Trophoblast cell (in vitro differentiated cells and primary cell): ENCODE results near the gene NBAS.

Source experiments
- DNase-seq, 2 donors: peaks; one replicate each; pipeline ENCODE4 v3.0.0-alpha.2; 2016
- H2AFZ ChIP-seq: 2 replicates; pipeline ENCODE4 v1.6.1; 2013; ENCODE audit warnings: low read length, moderate library complexity, mild to moderate bottlenecking; ENCODE audit not compliant: insufficient read depth, poor library complexity
- H2AK5ac ChIP-seq: 2 replicates; pipeline ENCODE4 v1.6.1; 2013; ENCODE audit warnings: mild to moderate bottlenecking, low read length
- H2BK120ac ChIP-seq: 2 replicates; pipeline ENCODE4 v1.6.1; 2013; ENCODE audit warnings: low read length, mild to moderate bottlenecking, moderate library complexity; ENCODE audit not compliant: insufficient read depth, poor library complexity
- H2BK12ac ChIP-seq: 2 replicates; pipeline ENCODE4 v1.6.1; 2013; ENCODE audit warnings: mild to moderate bottlenecking, low read length, moderate library complexity
- H2BK5ac ChIP-seq: 2 replicates; pipeline ENCODE4 v1.6.1; 2013; ENCODE audit warnings: low read length, low read depth, moderate library complexity, mild to moderate bottlenecking; ENCODE audit not compliant: poor library complexity
- H3K14ac ChIP-seq: 2 replicates; pipeline ENCODE4 v1.6.1; 2013; ENCODE audit warnings: mild to moderate bottlenecking, low read length
- H3K18ac ChIP-seq: 2 replicates; pipeline ENCODE4 v1.6.1; 2013; ENCODE audit warnings: mild to moderate bottlenecking, low read length
- H3K23ac ChIP-seq: 2 replicates; pipeline ENCODE4 v1.6.1; 2013; ENCODE audit warnings: low read length
- H3K27ac ChIP-seq: 2 replicates; pipeline ENCODE4 v1.5.1; 2013; ENCODE audit warnings: low read depth, mild to moderate bottlenecking, inconsistent platforms, low read length, moderate library complexity
- H3K27me3 ChIP-seq: 2 replicates; pipeline ENCODE4 v1.6.1; 2013; ENCODE audit warnings: inconsistent platforms, mild to moderate bottlenecking, low read length, moderate library complexity; ENCODE audit not compliant: insufficient read depth
- H3K36me3 ChIP-seq, 2 experiments: 1 replicate in 1 of 2; 2 replicates in 1 of 2; pipeline ENCODE4 v1.6.1; 2013; ENCODE audit warnings: low read length in 2 of 2, mild to moderate bottlenecking in 2 of 2, moderate library complexity in 1 of 2; ENCODE audit not compliant: insufficient read depth in 2 of 2, control insufficient read depth in 1 of 2
- H3K4ac ChIP-seq: 2 replicates; pipeline ENCODE4 v1.6.1; 2013; ENCODE audit warnings: low read depth, mild to moderate bottlenecking, low read length, moderate library complexity
- H3K4me1 ChIP-seq, 2 experiments: 1 replicate in 1 of 2; 2 replicates in 1 of 2; pipeline ENCODE4 v1.6.1; 2013; ENCODE audit warnings: low read length in 2 of 2, mild to moderate bottlenecking in 2 of 2, moderate library complexity in 1 of 2; ENCODE audit not compliant: insufficient read depth in 2 of 2, control insufficient read depth in 1 of 2
- H3K4me2 ChIP-seq: 2 replicates; pipeline ENCODE4 v1.6.1; 2013; ENCODE audit warnings: inconsistent platforms, mild to moderate bottlenecking, low read length, moderate library complexity
- H3K4me3 ChIP-seq: 2 replicates; pipeline ENCODE4 v1.5.1; 2013; ENCODE audit warnings: mild to moderate bottlenecking, low read depth, low read length, inconsistent platforms
- H3K79me1 ChIP-seq: one replicate; pipeline ENCODE4 v1.6.1; 2013; ENCODE audit warnings: low read length
- H3K79me2 ChIP-seq: 2 replicates; pipeline ENCODE4 v1.6.1; 2013; ENCODE audit warnings: low read length, mild to moderate bottlenecking; ENCODE audit not compliant: control insufficient read depth, insufficient read depth, poor library complexity
- H3K9ac ChIP-seq: 2 replicates; pipeline ENCODE4 v1.6.1; 2013; ENCODE audit warnings: mild to moderate bottlenecking, low read length
- H3K9me3 ChIP-seq: 2 replicates; pipeline ENCODE4 v1.6.1; 2013; ENCODE audit warnings: low read depth, mild to moderate bottlenecking, control low read depth, inconsistent platforms, low read length; ENCODE audit not compliant: insufficient read depth
- H4K12ac ChIP-seq: 2 replicates; pipeline ENCODE4 v1.6.1; 2013; ENCODE audit warnings: low read depth, mild to moderate bottlenecking, low read length, moderate library complexity
- H4K8ac ChIP-seq: 2 replicates; pipeline ENCODE4 v1.6.1; 2013; ENCODE audit warnings: low read depth, mild to moderate bottlenecking, low read length, moderate library complexity
- H4K91ac ChIP-seq: one replicate; pipeline ENCODE4 v1.6.1; 2013; ENCODE audit warnings: low read depth, mild to moderate bottlenecking, low read length, moderate library complexity
- WGBS: extraction: QIAGEN DNeasy Blood & Tissue Kit; methylation state at CpG from one replicate; pipeline ENCODE4 v1.1.7; 2013; ENCODE audit warnings: missing lambda C conversion rate; ENCODE audit not compliant: insufficient read length, insufficient coverage; ENCODE audit errors: extremely low coverage; 5-methylcytosine and 5-hydroxymethylcytosine counted together

NBAS gene

GRCh38 chr2:15603044-15603765, 42.1 kb upstream of the NBAS start:
- no peak for DNase-seq
- no peak overlapping the region for H4K91ac ChIP-seq
- no peaks in the 10 kb centered on the region for H3K4me1 ChIP-seq
- no peak overlapping the region for H4K8ac ChIP-seq
- no peak overlapping the region for H3K4me3 ChIP-seq
- no peak overlapping the region for H4K12ac ChIP-seq
- no peaks in the 10 kb centered on the region for H3K27me3 ChIP-seq
- no peaks in the 10 kb centered on the region for H3K9me3 ChIP-seq
- H3K79me2 ChIP-seq: no peaks in the 10 kb centered on the region
- no peaks in the 10 kb centered on the region for H3K79me1 ChIP-seq
- no peak overlapping the region for H2BK120ac ChIP-seq
- no peak overlapping the region for H3K14ac ChIP-seq
- no peak overlapping the region for H3K9ac ChIP-seq
- no peak overlapping the region for H3K4ac ChIP-seq
- no peak overlapping the region for H3K27ac ChIP-seq
- H2AK5ac ChIP-seq: no peak overlapping the region
- H3K18ac ChIP-seq: no peak overlapping the region
- no peak overlapping the region for H2BK12ac ChIP-seq
- H2BK5ac ChIP-seq: no peak overlapping the region
- WGBS: no CpG with 5 or more reads among the region's 3 CpGs
- H3K4me2 ChIP-seq: no peak overlapping the region
- no peak overlapping the region for H2AFZ ChIP-seq
- H3K23ac ChIP-seq: no peak overlapping the region
- peaks cover 24 to 53% of the 10 kb centered on the region in 2 experiments for H3K36me3 ChIP-seq

GRCh38 chr2:15602393-15602792, 41.3 kb upstream of the NBAS start:
- Histone ChIP-seq H3K36me3 (peaks cover 18 to 48% of the 10 kb centered on the region in 2 experiments), H3K14ac (no peak overlapping the region), H3K4me1 (no peaks in the 10 kb centered on the region), H3K18ac (no peak overlapping the region), H3K79me1 (no peaks in the 10 kb centered on the region), H2BK120ac (no peak overlapping the region), H3K27me3 (no peaks in the 10 kb centered on the region), H2AFZ (no peak overlapping the region), H2AK5ac (no peak overlapping the region), H2BK5ac (no peak overlapping the region), H3K4me2 (no peak overlapping the region), H4K8ac (no peak overlapping the region), H3K23ac (no peak overlapping the region), H3K9ac (no peak overlapping the region), H3K27ac (no peak overlapping the region), H3K4me3 (no peak overlapping the region), H3K4ac (no peak overlapping the region), H3K9me3 (no peaks in the 10 kb centered on the region), H4K12ac (no peak overlapping the region), H3K79me2 (no peaks in the 10 kb centered on the region), H4K91ac (no peak overlapping the region), H2BK12ac (no peak overlapping the region)
- no peak for DNase-seq
- WGBS: no CpG with 5 or more reads among the region's 8 CpGs

- H2BK12ac ChIP-seq: no peak overlapping the region
- no peak overlapping the region for H4K12ac ChIP-seq
- no peak overlapping the region for H3K27ac ChIP-seq
- H3K4ac ChIP-seq: no peak overlapping the region
- no peak overlapping the region for H2AFZ ChIP-seq
- peaks cover 16 to 45% of the 10 kb centered on the region in 2 experiments for H3K36me3 ChIP-seq
- no peak overlapping the region for H4K91ac ChIP-seq
- H3K9ac ChIP-seq: no peak overlapping the region
- H3K79me1 ChIP-seq: no peaks in the 10 kb centered on the region
- H3K23ac ChIP-seq: no peak overlapping the region
- no peak overlapping the region for H2BK5ac ChIP-seq
- no peak overlapping the region for H2BK120ac ChIP-seq
- H4K8ac ChIP-seq: no peak overlapping the region
- H3K4me1 ChIP-seq: no peaks in the 10 kb centered on the region
- H3K79me2 ChIP-seq: no peaks in the 10 kb centered on the region
- H2AK5ac ChIP-seq: no peak overlapping the region
- H3K4me2 ChIP-seq: no peak overlapping the region
- no peaks in the 10 kb centered on the region for H3K9me3 ChIP-seq
- DNase-seq: no peak
- WGBS: no CpG with 5 or more reads among the region's 1 CpG
- no peak overlapping the region for H3K14ac ChIP-seq
- H3K27me3 ChIP-seq: no peaks in the 10 kb centered on the region
- no peak overlapping the region for H3K18ac ChIP-seq
- no peak overlapping the region for H3K4me3 ChIP-seq
Observed at GRCh38 chr2:15601681-15602080, 40.5 kb upstream of the NBAS start.

- Histone ChIP-seq H3K27me3 (no peaks in the 10 kb centered on the region), H3K36me3 (peaks cover 16 to 43% of the 10 kb centered on the region in 2 experiments), H3K9ac (no peak overlapping the region), H4K91ac (no peak overlapping the region), H2BK5ac (no peak overlapping the region), H3K4me3 (no peak overlapping the region), H3K23ac (no peak overlapping the region), H3K14ac (no peak overlapping the region), H2BK12ac (no peak overlapping the region), H3K9me3 (no peaks in the 10 kb centered on the region), H3K4ac (no peak overlapping the region), H3K4me1 (no peaks in the 10 kb centered on the region), H2AFZ (no peak overlapping the region), H3K79me1 (no peaks in the 10 kb centered on the region), H4K12ac (no peak overlapping the region), H3K27ac (no peak overlapping the region), H2AK5ac (no peak overlapping the region), H4K8ac (no peak overlapping the region), H2BK120ac (no peak overlapping the region), H3K18ac (no peak overlapping the region), H3K4me2 (no peak overlapping the region), H3K79me2 (no peaks in the 10 kb centered on the region)
- WGBS: no CpG with 5 or more reads among the region's 1 CpG
- no peak for DNase-seq
Observed at GRCh38 chr2:15599994-15600393, 38.9 kb upstream of the NBAS start.
